HG03521 (cell line): ENCODE measurements around the gene ACTN4.
"Not testable (repeated sequence)": the region's sequence is repeated elsewhere in the genome, so short reads cannot be mapped to it uniquely, and the experiment has no call there.

Experiments used
- ATAC-seq: cut with Tn5 transposase; IDR thresholded peaks from one replicate; pipeline ENCODE4 v1.9.1; 2021; ENCODE audit warnings: mild to moderate bottlenecking, moderate library complexity; ENCODE audit not compliant: unreplicated experiment

ACTN4 gene

GRCh38 chr19:38647368-38647965 lies at the start of gene ACTN4:
TSS of gene ACTN4 (plus strand) at chr19:38647649. CDS start at chr19:38647746, 97 bp downstream.
- ATAC-seq, result peak; percentile 90

GRCh38 chr19:38599722-38600121 lies 47.7 kb upstream of the ACTN4 start:
- no peak for ATAC-seq

- ATAC-seq, result not testable (repeated sequence)
Measured at GRCh38 chr19:38602856-38603255, 44.6 kb upstream of the ACTN4 start.

GRCh38 chr19:38606131-38606530 lies 41.3 kb upstream of the ACTN4 start:
- no peak for ATAC-seq

GRCh38 chr19:38614289-38614688 lies 33.2 kb upstream of the ACTN4 start:
- no peak for ATAC-seq

GRCh38 chr19:38615007-38615581 lies 32.4 kb upstream of the ACTN4 start:
- no peak for ATAC-seq

- no peak for ATAC-seq
Measured at GRCh38 chr19:38616265-38616664, 31.2 kb upstream of the ACTN4 start.

- ATAC-seq, result no peak
Measured at GRCh38 chr19:38617283-38617763, 30.1 kb upstream of the ACTN4 start.

- ATAC-seq, result peak; percentile 50
Measured at GRCh38 chr19:38617764-38618589, 29.5 kb upstream of the ACTN4 start, which contains the start of gene MAP4K1. TSS of gene MAP4K1 (minus strand) at chr19:38617953. CDS start at chr19:38617895, 58 bp downstream.

GRCh38 chr19:38618590-38619360 lies 28.7 kb upstream of the ACTN4 start, which contains the start of gene EIF3K:
TSS of gene EIF3K (plus strand) at chr19:38619188. CDS start at chr19:38619269, 81 bp downstream.
- ATAC-seq, result peak; percentile 60

- ATAC-seq, result no peak
Measured at GRCh38 chr19:38619361-38620174, 27.9 kb upstream of the ACTN4 start.

GRCh38 chr19:38624822-38625221 lies 22.6 kb upstream of the ACTN4 start:
- no peak for ATAC-seq

GRCh38 chr19:38626401-38626800 lies 21.0 kb upstream of the ACTN4 start:
- no peak for ATAC-seq

- ATAC-seq, result no peak
Measured at GRCh38 chr19:38629568-38629967, 17.9 kb upstream of the ACTN4 start.

GRCh38 chr19:38631301-38631700 lies 16.1 kb upstream of the ACTN4 start:
- not testable (repeated sequence) for ATAC-seq

GRCh38 chr19:38631811-38632475 lies 15.5 kb upstream of the ACTN4 start:
- not testable (repeated sequence) for ATAC-seq

GRCh38 chr19:38632476-38633213 lies 14.8 kb upstream of the ACTN4 start:
- ATAC-seq, result no peak

- no peak for ATAC-seq
Measured at GRCh38 chr19:38634757-38635482, 12.5 kb upstream of the ACTN4 start.
